Erythroblast (primary cell): ENCODE results near the gene GREM2.

Experiments
- GATA1 ChIP-seq: IDR thresholded peaks from 2 replicates; pipeline ENCODE4 v1.6.1; 2011; ENCODE audit warnings: low read depth, mild to moderate bottlenecking, control low read depth, low read length, moderate library complexity
- POLR2A ChIP-seq: IDR thresholded peaks from 2 replicates; pipeline ENCODE4 v1.6.1; 2011; ENCODE audit warnings: mild to moderate bottlenecking, low read length

DNA sequence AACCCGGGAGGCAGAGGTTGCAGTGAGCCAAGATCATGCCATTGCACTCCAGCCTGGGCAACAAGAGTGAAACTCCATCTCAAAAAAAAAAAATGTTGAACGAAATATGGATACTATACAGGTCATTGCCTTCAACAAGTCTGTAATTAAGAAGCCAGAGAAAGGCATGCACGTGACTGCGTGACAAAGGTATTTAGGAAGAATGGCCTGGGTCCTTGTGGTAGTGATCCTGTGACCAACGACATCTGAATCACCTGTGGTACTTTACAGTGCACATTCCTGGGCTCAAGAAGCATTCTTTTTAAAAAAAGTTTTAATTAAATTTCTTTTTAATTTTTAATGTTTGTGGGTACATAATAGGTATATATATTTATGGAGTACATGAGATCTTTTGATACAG is 115.0 kb downstream of the GREM2 start:
- no peak for TF ChIP-seq POLR2A
- TF ChIP-seq GATA1 = no peak
